Vagina (tissue), 2 donors: ENCODE measurements around the gene RRAS2. TPM values are rescaled to one million over a fixed set of nuclear protein-coding genes. Genes with fewer than 3 reads are reported as not detected.

ENCODE experiments used
- DNase-seq, 2 donors: peaks; one replicate each; pipeline ENCODE4 v3.0.0-alpha.2; 2017; ENCODE audit errors: extremely low spot score in 2 of 2
- H3K27ac ChIP-seq: fragments of 200-600 bp; sonication (generic); one replicate; pipeline ENCODE4 v1.5.1; 2019
- H3K27me3 ChIP-seq: fragments of 200-600 bp; sonication (generic); one replicate; pipeline ENCODE4 v1.5.1; 2019
- H3K36me3 ChIP-seq, 2 donors: fragments of 200-600 bp; sonication (generic); one replicate each; pipeline ENCODE4 v1.5.1; 2017 to 2019
- H3K4me1 ChIP-seq: fragments of 200-600 bp; sonication (generic); one replicate; pipeline ENCODE4 v1.5.1; 2019
- H3K4me3 ChIP-seq, 2 donors: fragments of 200-600 bp; sonication (generic); 1 replicate in 1 of 2; 2 replicates in 1 of 2; pipeline ENCODE4 v1.5.1; 2016 to 2019
- H3K9me3 ChIP-seq: fragments of 200-600 bp; sonication (generic); one replicate; pipeline ENCODE4 v1.5.1; 2019
- POLR2A ChIP-seq, 2 donors: fragments of 450-650 bp; IDR thresholded peaks; one replicate each; pipeline ENCODE4 v1.6.1; 2017; ENCODE audit warnings: antibody characterized with exemption in 2 of 2, mild to moderate bottlenecking in 2 of 2, moderate library complexity in 2 of 2
- POLR2AphosphoS5 ChIP-seq, 2 donors: sonication (generic); formaldehyde crosslinking; IDR thresholded peaks; one replicate each; pipeline ENCODE4 v1.9.0; 2017; ENCODE audit warnings: antibody characterized with exemption in 2 of 2, mild to moderate bottlenecking in 2 of 2, low read depth in 1 of 2; ENCODE audit not compliant: insufficient read depth in 1 of 2
- intact Hi-C: fragments of 100-400 bp; cut with DNase I; formaldehyde crosslinking; loops from one replicate; pipeline ENCODE4 v1.15.1; 2023
- total RNA-seq: library from RNA; depleted of rRNA; stranded (reverse); fragments of >200 nt; gene quantifications from one replicate; pipeline ENCODE4 v1.2.3, GENCODE V29; 2016
- TF ChIP-seq, protein P1 (sequence below), 3 experiments: fragments of 450-650 bp in 2 of 3; fragments of 200-600 bp in 1 of 3; sonication (generic) in 1 of 3; IDR thresholded peaks; one replicate each; pipeline ENCODE4 v1.5.1; 2017 to 2019; ENCODE audit warnings: antibody characterized with exemption in 3 of 3, mild to moderate bottlenecking in 2 of 3, moderate library complexity in 2 of 3

The RRAS2 gene
- total RNA-seq, 1 donor from 2014 or later, result 32.7 TPM

DNA sequence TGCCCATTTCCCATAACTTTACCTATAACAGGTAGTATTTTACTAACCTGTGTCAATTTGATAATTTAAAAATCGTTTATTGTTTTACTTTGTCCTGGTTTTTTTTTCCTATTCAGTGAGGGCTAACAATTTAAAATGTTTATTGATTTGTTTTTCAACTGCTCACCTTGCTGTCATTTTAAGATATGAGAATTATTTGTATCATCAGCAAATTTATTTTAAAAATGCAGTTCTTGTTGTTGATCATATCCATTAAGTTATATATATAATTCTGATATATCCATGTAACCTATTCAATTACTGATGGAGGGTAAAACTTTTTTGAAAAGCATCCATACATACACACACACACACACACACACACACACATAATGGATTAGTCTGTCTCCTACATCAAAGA is 24.8 kb downstream of the RRAS2 start:
- H3K27ac ChIP-seq, result no peak overlapping the region
- no peak for DNase-seq
- H3K36me3 ChIP-seq, result no peaks in the 10 kb centered on the region
- no peak for TF ChIP-seq POLR2A (IDR thresholded peaks at IDR 0.05)
- TF ChIP-seq POLR2AphosphoS5 (IDR thresholded peaks at IDR 0.05; ENCODE audit: insufficient read depth in 1 of 2, low read depth in 1 of 2), result no peak
- TF ChIP-seq, protein P1, sequence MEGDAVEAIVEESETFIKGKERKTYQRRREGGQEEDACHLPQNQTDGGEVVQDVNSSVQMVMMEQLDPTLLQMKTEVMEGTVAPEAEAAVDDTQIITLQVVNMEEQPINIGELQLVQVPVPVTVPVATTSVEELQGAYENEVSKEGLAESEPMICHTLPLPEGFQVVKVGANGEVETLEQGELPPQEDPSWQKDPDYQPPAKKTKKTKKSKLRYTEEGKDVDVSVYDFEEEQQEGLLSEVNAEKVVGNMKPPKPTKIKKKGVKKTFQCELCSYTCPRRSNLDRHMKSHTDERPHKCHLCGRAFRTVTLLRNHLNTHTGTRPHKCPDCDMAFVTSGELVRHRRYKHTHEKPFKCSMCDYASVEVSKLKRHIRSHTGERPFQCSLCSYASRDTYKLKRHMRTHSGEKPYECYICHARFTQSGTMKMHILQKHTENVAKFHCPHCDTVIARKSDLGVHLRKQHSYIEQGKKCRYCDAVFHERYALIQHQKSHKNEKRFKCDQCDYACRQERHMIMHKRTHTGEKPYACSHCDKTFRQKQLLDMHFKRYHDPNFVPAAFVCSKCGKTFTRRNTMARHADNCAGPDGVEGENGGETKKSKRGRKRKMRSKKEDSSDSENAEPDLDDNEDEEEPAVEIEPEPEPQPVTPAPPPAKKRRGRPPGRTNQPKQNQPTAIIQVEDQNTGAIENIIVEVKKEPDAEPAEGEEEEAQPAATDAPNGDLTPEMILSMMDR (IDR thresholded peaks at IDR 0.05), result no peak
- intact Hi-C loops, result no loop called here
- no peaks in the 10 kb centered on the region for H3K9me3 ChIP-seq
- H3K4me3 ChIP-seq, result no peak overlapping the region
- H3K27me3 ChIP-seq, result no peaks in the 10 kb centered on the region
- peaks cover 5% of the 10 kb centered on the region for H3K4me1 ChIP-seq

DNA sequence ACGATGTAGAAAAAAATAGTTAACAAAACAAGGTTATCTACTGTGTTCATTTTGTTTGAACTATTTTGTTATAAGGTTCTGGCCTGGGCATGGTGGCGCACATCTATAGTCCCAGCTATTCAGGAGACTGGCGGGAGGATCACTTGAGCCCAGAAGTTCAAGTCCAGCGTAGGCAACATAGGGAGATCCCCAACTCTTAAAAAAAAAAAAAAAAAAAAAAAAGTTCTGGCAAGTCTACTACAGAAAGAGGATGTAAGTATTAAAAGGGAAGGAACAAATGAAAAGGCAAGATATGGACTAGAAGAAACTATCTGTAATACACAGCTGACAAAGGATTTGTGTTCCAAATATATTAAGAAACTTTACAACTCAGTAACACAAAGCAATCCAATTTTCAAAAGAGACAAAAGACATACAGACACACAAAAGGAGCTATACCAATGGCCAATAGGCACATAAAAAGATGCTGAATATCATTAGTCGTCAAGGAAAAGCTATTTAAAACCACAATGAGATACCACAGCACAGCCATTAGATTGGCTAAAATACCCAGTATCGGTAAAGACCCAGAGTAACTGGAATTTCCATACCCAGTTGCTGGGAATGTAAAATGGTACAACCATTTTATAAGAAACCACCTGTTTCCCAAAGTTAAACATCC is 27.4 kb downstream of the RRAS2 start:
- Histone ChIP-seq H3K36me3 (no peaks in the 10 kb centered on the region), H3K4me1 (peaks cover 5% of the 10 kb centered on the region), H3K27ac (no peak overlapping the region), H3K4me3 (no peak overlapping the region), H3K9me3 (no peaks in the 10 kb centered on the region), H3K27me3 (no peaks in the 10 kb centered on the region)
- no peak for TF ChIP-seq POLR2A (IDR thresholded peaks at IDR 0.05)
- TF ChIP-seq, protein P1 (IDR thresholded peaks at IDR 0.05), result no peak
- no peak for TF ChIP-seq POLR2AphosphoS5 (IDR thresholded peaks at IDR 0.05; ENCODE audit: insufficient read depth in 1 of 2, low read depth in 1 of 2)
- DNase-seq, result no peak
- intact Hi-C loops, result no loop called here

DNA sequence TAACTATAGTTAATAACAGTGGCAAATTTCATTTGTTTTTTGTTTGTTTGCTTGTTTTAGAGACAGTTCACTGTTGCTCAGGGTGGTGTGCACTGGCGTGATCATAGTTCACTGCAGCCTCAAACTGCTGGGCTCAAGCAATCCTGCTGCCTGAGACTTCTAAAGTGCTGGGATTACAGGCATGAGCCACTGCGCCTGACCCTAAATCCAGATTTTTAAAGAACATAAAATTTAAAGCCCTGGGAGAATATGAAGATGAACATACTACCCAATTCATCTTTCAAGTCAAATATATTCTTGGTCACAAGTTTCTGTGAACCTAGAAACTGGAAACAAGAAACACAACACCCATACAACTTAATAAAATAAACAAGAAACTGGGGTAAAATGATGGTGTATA is 28.1 kb downstream of the RRAS2 start:
- H3K4me3 ChIP-seq, result no peak overlapping the region
- no peaks in the 10 kb centered on the region for H3K27me3 ChIP-seq
- DNase-seq, result no peak
- no peak overlapping the region for H3K27ac ChIP-seq
- intact Hi-C loops, result no loop called here
- peaks cover 2% of the 10 kb centered on the region for H3K4me1 ChIP-seq
- no peaks in the 10 kb centered on the region for H3K9me3 ChIP-seq
- no peaks in the 10 kb centered on the region for H3K36me3 ChIP-seq
- no peak for TF ChIP-seq POLR2A (IDR thresholded peaks at IDR 0.05)
- TF ChIP-seq, protein P1 (IDR thresholded peaks at IDR 0.05), result no peak
- no peak for TF ChIP-seq POLR2AphosphoS5 (IDR thresholded peaks at IDR 0.05; ENCODE audit: insufficient read depth in 1 of 2, low read depth in 1 of 2)

DNA sequence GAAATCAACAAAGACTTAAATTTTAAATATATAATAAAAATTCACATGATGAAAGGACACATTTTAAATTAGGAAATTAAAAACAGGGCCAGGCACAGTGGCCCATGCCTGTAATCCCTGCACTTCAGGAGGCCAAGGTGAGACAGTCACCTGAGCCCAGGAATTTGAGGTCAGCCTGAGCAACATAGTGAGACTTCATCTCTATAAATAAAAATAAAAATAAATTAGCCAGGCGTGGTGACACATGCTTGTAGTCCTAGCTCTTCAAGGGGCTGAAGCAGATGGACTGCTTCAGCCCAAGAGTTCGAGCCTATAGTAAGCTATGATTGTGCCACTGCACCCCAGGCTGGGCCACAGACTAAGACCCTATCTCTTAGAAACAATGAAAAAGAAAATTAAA is 29.3 kb downstream of the RRAS2 start:
- Histone ChIP-seq H3K9me3 (no peaks in the 10 kb centered on the region), H3K4me3 (no peak overlapping the region), H3K36me3 (no peaks in the 10 kb centered on the region), H3K27ac (no peak overlapping the region), H3K27me3 (no peaks in the 10 kb centered on the region), H3K4me1 (no peaks in the 10 kb centered on the region)
- intact Hi-C loops, result no loop called here
- DNase-seq, result no peak
- TF ChIP-seq, protein P1 (IDR thresholded peaks at IDR 0.05), result no peak
- TF ChIP-seq POLR2AphosphoS5 (IDR thresholded peaks at IDR 0.05; ENCODE audit: insufficient read depth in 1 of 2, low read depth in 1 of 2) (no peak), POLR2A (IDR thresholded peaks at IDR 0.05) (no peak)

DNA sequence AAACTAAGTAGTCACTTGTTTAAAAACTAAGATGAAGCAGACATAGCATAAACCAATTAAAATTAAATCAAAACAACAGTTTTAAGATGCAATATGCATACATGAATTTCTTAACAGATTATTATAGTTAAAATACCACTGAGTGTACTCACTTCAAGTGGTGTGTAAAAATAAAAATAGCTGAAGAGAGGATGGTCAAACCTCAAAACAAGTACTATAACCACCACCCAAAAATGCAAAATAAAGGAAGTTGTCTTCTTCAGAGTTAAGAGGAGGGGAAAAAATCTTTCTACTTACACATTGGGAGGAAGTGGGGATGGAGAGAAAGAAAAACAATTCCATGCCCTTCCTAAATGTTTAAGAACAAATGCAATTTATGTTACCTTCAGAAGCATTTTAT is 31.9 kb downstream of the RRAS2 start:
- intact Hi-C loops, result no loop called here
- Histone ChIP-seq H3K4me1 (no peaks in the 10 kb centered on the region), H3K27ac (no peak overlapping the region), H3K27me3 (no peaks in the 10 kb centered on the region), H3K4me3 (no peak overlapping the region), H3K9me3 (no peaks in the 10 kb centered on the region), H3K36me3 (no peaks in the 10 kb centered on the region)
- TF ChIP-seq, protein P1 (IDR thresholded peaks at IDR 0.05), result no peak
- TF ChIP-seq POLR2A (IDR thresholded peaks at IDR 0.05) (no peak), POLR2AphosphoS5 (IDR thresholded peaks at IDR 0.05; ENCODE audit: insufficient read depth in 1 of 2, low read depth in 1 of 2) (no peak)
- DNase-seq, result no peak
